Upper lobe of left lung (tissue), 4 donors: Measurements from ENCODE around the gene ACE2.

Experiments
- POLR2AphosphoS5 ChIP-seq, 2 donors: sonication (generic); formaldehyde crosslinking; IDR thresholded peaks; one replicate each; pipeline ENCODE4 v1.5.1; 2017; ENCODE audit warnings: antibody characterized with exemption in 2 of 2
- TF ChIP-seq, protein P1 (sequence below), 6 experiments: fragments of 450-650 bp in 4 of 6; fragments of 200-600 bp in 2 of 6; sonication (generic) in 2 of 6; IDR thresholded peaks; one replicate each; pipeline ENCODE4 v1.5.1; 2016 to 2019; ENCODE audit warnings: antibody characterized with exemption in 6 of 6

DNA sequence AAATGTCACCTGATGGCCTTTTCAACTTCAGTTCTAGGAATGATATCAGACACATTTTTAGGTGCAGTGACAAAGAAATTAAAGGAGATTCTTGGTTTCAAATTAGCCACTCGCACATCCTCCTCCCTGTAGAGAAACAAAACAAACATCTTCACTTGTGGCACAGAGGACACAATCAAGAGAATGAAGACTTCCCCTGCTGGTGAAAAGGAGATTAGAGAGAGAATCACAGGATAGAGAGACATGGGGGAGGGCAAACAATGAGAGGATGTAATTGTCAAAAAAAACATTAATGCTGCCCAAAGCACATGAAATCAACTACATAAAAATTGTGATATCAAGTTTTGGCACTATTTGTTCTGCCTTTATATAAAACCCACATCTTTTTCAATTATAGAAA is 34.5 kb downstream of the ACE2 start:
- TF ChIP-seq, protein P1, sequence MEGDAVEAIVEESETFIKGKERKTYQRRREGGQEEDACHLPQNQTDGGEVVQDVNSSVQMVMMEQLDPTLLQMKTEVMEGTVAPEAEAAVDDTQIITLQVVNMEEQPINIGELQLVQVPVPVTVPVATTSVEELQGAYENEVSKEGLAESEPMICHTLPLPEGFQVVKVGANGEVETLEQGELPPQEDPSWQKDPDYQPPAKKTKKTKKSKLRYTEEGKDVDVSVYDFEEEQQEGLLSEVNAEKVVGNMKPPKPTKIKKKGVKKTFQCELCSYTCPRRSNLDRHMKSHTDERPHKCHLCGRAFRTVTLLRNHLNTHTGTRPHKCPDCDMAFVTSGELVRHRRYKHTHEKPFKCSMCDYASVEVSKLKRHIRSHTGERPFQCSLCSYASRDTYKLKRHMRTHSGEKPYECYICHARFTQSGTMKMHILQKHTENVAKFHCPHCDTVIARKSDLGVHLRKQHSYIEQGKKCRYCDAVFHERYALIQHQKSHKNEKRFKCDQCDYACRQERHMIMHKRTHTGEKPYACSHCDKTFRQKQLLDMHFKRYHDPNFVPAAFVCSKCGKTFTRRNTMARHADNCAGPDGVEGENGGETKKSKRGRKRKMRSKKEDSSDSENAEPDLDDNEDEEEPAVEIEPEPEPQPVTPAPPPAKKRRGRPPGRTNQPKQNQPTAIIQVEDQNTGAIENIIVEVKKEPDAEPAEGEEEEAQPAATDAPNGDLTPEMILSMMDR (IDR thresholded peaks at IDR 0.05): no peak
- no peak for TF ChIP-seq POLR2AphosphoS5 (IDR thresholded peaks at IDR 0.05)
